HL-60 (cell line): ENCODE data around the gene HCK.

ENCODE experiments used
- CTCF ChIP-seq: IDR thresholded peaks from one replicate; pipeline ENCODE4 v1.5.1; 2011; ENCODE audit warnings: low read length, control low read depth, inconsistent platforms; ENCODE audit not compliant: insufficient read depth
- POLR2AphosphoS5 ChIP-seq: IDR thresholded peaks from 2 replicates; pipeline ENCODE4 v1.6.1; 2012; ENCODE audit warnings: low read depth
- SPI1 ChIP-seq: IDR thresholded peaks from 2 replicates; pipeline ENCODE4 v1.6.1; 2012; ENCODE audit warnings: low read depth, mild to moderate bottlenecking, borderline replicate concordance
- TF ChIP-seq, protein P1 (sequence below): IDR thresholded peaks from 2 replicates; pipeline ENCODE4 v1.6.1; 2012; ENCODE audit warnings: low read depth; ENCODE audit not compliant: insufficient replicate concordance

DNA sequence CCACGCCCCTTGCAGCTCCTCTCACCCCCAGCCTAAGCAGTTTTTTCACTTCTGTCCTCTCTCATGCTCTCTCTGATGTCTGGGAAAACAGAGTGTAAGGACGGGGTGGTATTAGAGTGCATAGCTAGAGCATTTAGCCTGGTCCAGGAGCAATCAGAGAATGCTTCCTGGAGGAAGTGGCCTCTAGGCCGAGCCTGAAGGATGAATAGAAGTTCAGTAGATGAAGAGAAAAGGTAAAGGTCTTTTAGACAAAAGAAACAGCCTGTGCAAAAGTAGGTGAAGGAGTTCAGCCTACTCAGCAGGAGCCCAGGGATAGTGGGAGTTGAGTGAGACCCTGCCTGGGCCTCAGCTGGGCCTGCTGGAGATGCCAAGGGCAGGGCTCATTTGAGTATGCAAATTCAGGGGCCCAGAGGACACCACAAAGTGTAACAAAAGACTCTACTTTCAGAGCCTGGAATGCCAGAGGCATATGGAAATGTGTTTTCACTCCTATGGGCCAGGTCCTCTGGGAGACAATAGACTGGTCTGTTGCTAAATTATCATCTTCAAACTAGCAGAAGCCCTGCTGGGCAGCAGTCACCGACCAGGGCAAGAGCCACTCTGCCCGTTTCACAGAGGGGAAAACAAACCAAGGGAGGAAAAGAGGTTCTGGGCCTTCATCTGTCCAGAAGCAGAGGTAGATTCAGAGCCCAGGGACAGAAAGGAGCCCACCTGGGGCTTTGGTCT lies 37.8 kb downstream of the HCK start:
- TF ChIP-seq CTCF (no peak), POLR2AphosphoS5 (no peak), SPI1 (no peak)
- TF ChIP-seq, protein P1, sequence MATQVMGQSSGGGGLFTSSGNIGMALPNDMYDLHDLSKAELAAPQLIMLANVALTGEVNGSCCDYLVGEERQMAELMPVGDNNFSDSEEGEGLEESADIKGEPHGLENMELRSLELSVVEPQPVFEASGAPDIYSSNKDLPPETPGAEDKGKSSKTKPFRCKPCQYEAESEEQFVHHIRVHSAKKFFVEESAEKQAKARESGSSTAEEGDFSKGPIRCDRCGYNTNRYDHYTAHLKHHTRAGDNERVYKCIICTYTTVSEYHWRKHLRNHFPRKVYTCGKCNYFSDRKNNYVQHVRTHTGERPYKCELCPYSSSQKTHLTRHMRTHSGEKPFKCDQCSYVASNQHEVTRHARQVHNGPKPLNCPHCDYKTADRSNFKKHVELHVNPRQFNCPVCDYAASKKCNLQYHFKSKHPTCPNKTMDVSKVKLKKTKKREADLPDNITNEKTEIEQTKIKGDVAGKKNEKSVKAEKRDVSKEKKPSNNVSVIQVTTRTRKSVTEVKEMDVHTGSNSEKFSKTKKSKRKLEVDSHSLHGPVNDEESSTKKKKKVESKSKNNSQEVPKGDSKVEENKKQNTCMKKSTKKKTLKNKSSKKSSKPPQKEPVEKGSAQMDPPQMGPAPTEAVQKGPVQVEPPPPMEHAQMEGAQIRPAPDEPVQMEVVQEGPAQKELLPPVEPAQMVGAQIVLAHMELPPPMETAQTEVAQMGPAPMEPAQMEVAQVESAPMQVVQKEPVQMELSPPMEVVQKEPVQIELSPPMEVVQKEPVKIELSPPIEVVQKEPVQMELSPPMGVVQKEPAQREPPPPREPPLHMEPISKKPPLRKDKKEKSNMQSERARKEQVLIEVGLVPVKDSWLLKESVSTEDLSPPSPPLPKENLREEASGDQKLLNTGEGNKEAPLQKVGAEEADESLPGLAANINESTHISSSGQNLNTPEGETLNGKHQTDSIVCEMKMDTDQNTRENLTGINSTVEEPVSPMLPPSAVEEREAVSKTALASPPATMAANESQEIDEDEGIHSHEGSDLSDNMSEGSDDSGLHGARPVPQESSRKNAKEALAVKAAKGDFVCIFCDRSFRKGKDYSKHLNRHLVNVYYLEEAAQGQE, result no peak
